ENCODE measurements around the gene LMO7.
A peak's percentile ranks its signal among the peaks of the same experiment; 100 is the strongest.
"Not testable (repeated sequence)": the region's sequence is repeated elsewhere in the genome, so short reads cannot be mapped to it uniquely, and the experiment has no call there.

The LMO7 gene

GRCh38 chr13:75648446-75648845 is 12.3 kb downstream of the LMO7 start:
- DNase-seq: no peak

DNA sequence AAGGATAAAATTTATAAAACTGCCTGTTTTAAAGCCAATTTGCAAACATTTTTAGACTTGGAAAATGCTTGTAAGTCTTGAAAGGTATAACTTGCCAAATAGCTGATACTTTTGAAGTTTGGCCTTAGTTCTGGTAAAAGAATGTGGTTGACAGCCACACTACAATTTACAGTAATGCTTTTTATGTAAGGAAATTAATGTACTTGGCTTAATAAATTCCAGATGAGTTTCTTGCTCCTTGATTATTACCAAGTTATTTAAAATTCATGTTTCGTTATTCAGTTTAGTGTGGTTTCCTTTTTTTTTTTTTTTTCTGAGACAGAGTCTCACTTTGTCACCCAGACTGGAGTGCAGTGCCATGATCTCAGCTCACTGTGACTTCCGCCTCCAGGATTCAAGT is 14.9 kb downstream of the LMO7 start:
- DNase-seq: no peak

GRCh38 chr13:75652726-75653125 is 16.6 kb downstream of the LMO7 start:
- no peak for DNase-seq

GRCh38 chr13:75656425-75656989 is 20.4 kb downstream of the LMO7 start:
- no peak for DNase-seq

DNA sequence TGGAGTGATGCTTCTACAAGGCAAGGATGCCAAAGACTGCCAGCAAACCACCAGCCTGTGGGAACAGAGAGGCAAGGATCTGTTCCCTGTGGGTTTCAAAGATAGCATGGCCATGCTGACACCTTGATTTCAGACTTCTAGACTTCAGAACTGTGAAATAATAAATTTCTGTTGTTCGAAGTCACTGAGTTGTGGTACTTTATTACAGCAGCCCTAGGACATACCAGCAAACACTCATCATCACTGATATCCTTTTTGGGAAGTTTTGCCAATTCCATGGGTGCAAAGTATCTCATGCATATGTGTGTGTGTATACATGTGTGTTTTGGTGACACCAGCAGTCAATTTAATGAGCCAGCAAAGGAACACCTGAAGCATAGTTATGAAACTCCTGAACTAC is 21.0 kb downstream of the LMO7 start:
- no peak for DNase-seq

GRCh38 chr13:75660694-75661093 is 24.6 kb downstream of the LMO7 start:
- no peak for DNase-seq

GRCh38 chr13:75661443-75661842 is 25.3 kb downstream of the LMO7 start:
- no peak for DNase-seq

GRCh38 chr13:75666646-75667351 is 30.7 kb downstream of the LMO7 start:
- no peak for DNase-seq

DNA sequence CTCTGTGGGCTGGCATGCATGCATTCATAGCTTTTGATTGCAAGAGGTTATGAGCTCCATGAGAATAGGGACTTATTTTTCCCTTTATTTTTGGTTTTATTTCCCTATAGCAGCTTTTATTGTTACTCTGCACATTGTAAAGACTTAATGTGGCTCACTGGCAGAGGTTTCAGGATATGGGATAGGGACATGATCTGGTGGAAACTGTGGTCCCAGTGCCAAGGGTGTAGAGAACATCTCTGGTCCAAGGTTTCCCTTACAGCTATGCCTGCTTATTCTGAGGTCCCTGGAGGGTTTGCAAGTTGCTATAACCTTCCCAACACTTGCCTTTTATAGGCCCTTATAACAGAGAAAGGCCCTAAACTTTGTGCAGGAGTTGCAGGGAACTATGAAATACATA is 33.6 kb downstream of the LMO7 start:
- no peak for DNase-seq

DNA sequence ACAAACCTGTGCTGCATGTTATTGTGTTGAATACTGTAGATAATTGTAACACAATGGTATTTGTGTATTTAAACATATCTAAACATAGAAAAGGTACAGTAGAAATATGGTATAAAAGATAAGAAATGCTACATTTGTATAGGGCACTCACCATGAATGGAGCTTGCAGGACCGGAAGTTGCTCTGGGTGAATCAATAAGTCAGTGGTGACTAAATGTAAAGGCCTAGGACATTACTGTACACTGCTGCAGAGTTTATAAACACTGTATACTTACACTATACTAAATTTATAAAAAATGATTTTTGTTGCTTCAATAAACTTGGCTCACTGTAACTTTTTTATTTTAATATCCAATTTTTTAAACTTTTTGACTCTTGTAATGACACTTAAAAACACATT is 34.4 kb downstream of the LMO7 start:
- DNase-seq: no peak

DNA sequence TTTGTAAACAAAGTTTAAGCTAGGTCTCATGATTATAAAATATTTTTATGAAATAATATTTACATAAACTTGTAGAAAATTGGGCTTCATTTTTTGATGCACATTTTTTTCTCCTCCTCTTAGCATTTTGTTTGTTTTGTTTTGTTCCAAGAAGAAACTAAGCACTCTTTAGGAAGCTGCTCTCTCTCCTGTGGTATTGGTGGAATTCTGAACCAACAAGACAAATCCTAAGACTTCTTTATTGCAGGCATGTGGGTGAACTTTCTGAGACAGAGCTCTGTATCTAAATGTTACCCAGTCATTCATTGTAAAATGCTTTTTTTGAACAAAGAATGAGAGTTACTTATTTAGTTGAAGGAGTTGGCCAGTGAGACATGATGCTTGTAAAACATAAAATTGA is 39.3 kb downstream of the LMO7 start:
- DNase-seq: no peak

DNA sequence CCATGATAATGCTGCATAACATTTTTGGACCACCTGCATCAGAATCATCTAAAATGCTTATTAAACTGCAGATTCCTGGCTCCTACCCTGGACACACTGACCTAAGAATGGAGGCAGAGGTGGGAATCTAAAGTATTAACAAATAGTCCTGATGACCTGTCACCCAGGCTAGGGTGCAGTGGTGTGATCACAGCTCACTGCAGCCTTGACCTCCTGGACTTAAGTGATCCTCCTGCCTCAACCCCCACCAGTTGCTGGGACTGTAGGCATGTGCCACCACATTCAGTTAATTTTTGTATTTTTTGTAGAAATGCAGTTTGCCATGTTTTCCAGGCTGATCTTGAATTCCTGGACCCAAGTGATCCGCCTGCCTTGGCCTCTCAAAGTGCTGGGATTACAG is 43.3 kb downstream of the LMO7 start:
- no peak for DNase-seq

DNA sequence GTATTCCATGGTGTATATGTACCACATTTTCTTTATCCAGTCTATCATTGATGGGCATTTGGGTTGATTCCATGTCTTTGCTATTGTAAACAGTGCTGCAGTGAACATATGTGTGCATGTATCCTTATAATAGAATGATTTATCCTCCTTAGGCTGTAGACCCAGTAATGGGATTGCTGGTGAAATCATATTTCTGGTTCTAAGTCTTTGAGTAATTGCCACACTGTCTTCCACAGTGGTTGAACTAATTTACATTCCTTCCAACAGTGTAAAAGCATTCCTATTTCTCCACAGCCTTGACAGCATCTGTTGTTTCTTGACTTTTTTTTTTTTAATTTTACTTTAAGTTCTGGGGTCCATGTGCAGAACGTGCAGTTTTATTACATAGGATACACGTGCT is 44.1 kb downstream of the LMO7 start:
- DNase-seq: not testable (repeated sequence)

GRCh38 chr13:75682326-75682725 is 46.2 kb downstream of the LMO7 start:
- DNase-seq: no peak

DNA sequence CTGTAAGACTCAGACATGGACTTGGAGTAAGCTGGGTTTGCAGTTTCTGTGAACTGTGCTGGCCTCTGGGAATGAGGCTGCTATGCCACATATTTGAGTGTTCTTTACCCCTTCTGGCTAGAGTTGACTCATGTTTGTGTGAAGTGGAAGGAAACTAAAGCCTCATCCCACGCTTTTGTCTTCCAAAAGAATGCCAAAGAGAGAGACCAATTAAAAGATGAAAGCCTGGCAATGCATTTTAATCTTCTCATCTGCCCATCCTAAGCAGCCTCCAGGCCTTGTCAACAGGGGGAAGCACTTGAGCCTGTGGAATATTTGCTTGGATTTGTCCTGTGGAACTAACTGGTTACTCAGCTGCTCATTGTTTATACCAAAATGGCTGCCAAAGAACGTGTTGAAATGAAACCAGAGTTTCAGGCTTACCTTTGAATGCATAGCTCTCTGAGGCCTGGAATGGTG is 49.1 kb downstream of the LMO7 start:
- no peak for DNase-seq

DNA sequence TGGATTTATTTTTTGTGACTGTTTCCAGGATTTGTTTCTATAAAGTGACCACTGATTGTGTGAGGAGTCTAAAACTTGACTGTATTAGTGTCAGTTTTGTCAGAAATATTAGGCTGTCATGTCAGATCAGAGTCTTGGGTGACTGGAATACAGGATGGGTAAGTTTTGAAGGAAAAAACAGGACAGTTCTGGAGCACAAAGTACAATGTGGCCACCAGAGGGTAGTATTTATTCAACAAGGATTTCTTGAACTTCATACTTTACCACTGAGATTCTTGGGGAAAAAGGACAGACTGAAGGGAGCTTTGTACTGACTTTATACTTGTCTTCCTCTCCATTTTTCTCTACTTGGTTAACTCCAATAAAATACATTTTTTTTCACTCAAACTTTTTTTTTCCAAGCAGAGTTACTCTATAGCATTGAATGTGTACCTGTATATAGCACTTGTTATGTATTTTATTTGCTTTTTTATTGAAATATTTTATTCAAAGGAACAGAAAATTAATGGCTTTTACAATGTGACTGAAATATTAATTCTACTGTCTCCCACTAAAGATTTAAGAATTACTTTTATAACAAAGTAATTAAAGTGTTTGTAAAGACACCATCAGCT is 51.1 kb downstream of the LMO7 start:
- DNase-seq: no peak

GRCh38 chr13:75689686-75690085 is 53.6 kb downstream of the LMO7 start:
- no peak for DNase-seq

DNA sequence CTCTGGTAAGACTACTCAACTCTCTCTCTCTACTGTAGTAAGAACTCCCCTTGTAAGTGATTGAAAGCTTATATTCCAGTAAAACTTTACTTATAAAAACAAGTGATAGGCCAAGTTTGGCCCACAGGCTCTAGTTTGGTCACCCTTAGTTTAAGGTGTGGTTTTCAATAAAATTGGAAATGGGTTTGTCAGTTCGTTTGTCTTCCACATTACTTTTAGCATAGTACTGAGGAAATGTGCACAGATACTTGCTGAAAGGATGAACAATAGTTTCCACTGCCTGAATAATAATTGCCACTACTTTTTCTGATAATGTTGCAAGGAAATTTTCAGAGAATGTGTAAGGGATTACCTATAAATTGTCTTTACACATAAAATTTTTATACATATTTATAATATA is 54.5 kb downstream of the LMO7 start:
- DNase-seq: no peak

DNA sequence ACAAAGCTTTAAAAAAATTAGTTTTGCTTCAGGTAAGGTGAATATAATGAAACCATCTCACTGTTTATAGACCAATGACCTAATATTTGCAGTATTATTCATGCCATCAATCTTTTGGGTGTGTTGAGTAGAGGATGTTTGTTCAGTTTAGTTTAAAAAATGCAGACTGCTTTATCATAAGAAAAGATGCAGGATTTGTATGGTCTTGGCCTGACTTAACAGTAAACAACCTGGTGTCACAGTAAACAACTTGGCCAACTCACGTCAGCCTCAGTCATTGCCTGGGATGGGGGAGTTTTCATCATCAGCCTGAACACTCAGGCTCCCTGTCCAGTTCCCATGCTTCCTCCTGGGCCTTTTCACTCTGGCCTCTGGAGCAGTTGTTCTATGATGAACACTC is 55.1 kb downstream of the LMO7 start:
- DNase-seq: no peak

DNA sequence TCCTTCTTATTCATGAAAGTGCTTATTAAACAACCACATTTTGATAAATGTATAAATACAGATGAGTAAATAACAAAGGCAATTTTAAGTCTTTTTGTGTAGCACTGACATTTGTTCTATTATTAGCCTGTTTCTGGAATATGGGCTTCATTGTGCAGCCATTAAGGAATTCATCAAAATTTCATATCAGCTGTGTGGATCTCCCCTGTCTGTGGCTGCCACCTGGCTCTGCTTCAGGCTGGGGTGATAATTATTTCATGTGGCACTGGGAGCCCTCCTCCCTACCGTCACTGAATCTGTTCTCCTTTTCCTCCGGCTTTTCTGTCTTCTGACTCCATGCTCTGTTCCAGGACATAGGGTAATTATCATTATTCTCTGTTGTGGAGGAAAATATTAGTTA is 57.1 kb downstream of the LMO7 start:
- no peak for DNase-seq

DNA sequence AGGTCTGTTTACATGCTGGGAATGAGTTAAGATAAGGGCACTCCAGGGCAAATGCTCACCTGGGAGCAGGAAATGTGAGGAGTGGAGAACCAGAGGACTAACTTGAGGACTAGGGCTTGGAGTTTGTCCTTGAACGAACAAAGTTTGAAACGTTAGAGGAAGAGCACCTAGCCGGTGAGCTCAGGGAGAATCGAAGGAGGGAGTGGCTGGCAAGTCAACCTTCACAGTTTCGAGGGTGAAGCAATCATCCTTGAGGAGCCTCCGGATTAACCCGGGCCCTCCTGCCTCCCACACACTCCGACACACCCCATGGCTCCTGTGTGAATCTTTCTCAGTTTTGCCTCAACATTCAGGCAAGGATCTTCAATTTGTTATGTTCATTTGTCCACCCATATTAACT is 58.6 kb downstream of the LMO7 start:
- DNase-seq: no peak

GRCh38 chr13:75695908-75696307 is 59.8 kb downstream of the LMO7 start:
- DNase-seq: peak; percentile 69

DNA sequence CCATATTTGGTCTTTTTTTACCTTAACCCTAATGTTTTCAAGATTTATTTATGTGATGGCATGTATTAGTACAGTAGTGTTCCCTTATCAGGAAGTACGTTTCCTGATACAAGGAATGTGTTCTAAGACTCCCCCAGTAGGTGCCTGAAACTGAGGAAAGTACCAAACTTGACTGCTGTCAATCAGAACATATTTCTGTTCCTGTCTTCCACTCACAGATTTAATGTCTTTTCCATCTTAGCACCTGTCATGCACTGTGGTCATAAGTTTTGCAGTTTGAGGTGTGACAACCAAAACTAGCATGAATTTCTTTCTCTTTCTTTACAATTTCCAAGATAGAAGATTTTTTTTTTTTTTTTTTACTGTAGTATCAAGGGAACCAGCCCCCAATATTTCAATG is 62.9 kb downstream of the LMO7 start:
- no peak for DNase-seq

GRCh38 chr13:75699717-75700116 is 63.6 kb downstream of the LMO7 start:
- not testable (repeated sequence) for DNase-seq

GRCh38 chr13:75700552-75700951 is 64.4 kb downstream of the LMO7 start:
- DNase-seq: no peak

Measured in T-helper 9 cell (primary cell).